Gastroesophageal sphincter (tissue), 3 donors: ENCODE data around the gene FAM149A.

Experiments
- CTCF ChIP-seq, 4 experiments: fragments of 200-600 bp in 2 of 4; fragments of 450-650 bp in 2 of 4; sonication (generic) in 1 of 4; IDR thresholded peaks; one replicate each; pipeline ENCODE4 v1.5.1; 2017 to 2019; ENCODE audit warnings: antibody characterized with exemption in 4 of 4, mild to moderate bottlenecking in 2 of 4, moderate library complexity in 2 of 4
- POLR2A ChIP-seq, 2 donors: fragments of 450-650 bp; IDR thresholded peaks; one replicate each; pipeline ENCODE4 v1.6.1; 2017; ENCODE audit warnings: antibody characterized with exemption in 2 of 2, mild to moderate bottlenecking in 2 of 2, moderate library complexity in 1 of 2
- POLR2AphosphoS5 ChIP-seq: sonication (generic); formaldehyde crosslinking; IDR thresholded peaks from one replicate; pipeline ENCODE4 v1.6.1; 2017; ENCODE audit warnings: antibody characterized with exemption

- TF ChIP-seq CTCF (IDR thresholded peaks at IDR 0.05) = no peak
- TF ChIP-seq POLR2A (IDR thresholded peaks at IDR 0.05) = no peak
- no peak for TF ChIP-seq POLR2AphosphoS5
These were observed 30.4 kb downstream of the FAM149A start for GRCh38 chr4:186134861-186135260.
